Activated naive CD4-positive, alpha-beta T cell treated with anti-CD3 and anti-CD28 coated beads, Interleukin-2, amount 50 U/mL, for 16 hours (primary cell): ENCODE results near the gene GRIK1.

Source experiments
- DNase-seq: peaks from one replicate; pipeline ENCODE4 v3.0.0-alpha.2; 2020

Gene GRIK1

GRCh38 chr21:29583424-29583924, 356.3 kb downstream of the GRIK1 start:
- DNase-seq, result no peak

GRCh38 chr21:29582855-29583254, 356.9 kb downstream of the GRIK1 start:
- DNase-seq, result no peak

GRCh38 chr21:29581393-29581792, 358.4 kb downstream of the GRIK1 start:
- DNase-seq, result no peak

- no peak for DNase-seq
These were observed 359.0 kb downstream of the GRIK1 start for GRCh38 chr21:29580732-29581285.

- no peak for DNase-seq
These were observed 361.5 kb downstream of the GRIK1 start for GRCh38 chr21:29578306-29578705.

- DNase-seq, result no peak
These were observed 367.8 kb downstream of the GRIK1 start for GRCh38 chr21:29571949-29572348.

GRCh38 chr21:29568020-29568697, 371.6 kb downstream of the GRIK1 start:
- DNase-seq, result no peak

- DNase-seq, result no peak
These were observed 381.7 kb downstream of the GRIK1 start for GRCh38 chr21:29557931-29558725.

GRCh38 chr21:29557200-29557599, 382.6 kb downstream of the GRIK1 start:
- DNase-seq, result no peak

- no peak for DNase-seq
These were observed 384.2 kb downstream of the GRIK1 start for GRCh38 chr21:29555601-29556000.

- DNase-seq, result no peak
These were observed 389.6 kb downstream of the GRIK1 start for GRCh38 chr21:29550205-29550604.

GRCh38 chr21:29549614-29550013, 390.2 kb downstream of the GRIK1 start:
- no peak for DNase-seq

GRCh38 chr21:29547998-29548397, 391.8 kb downstream of the GRIK1 start:
- DNase-seq, result no peak

GRCh38 chr21:29546071-29546470, 393.7 kb downstream of the GRIK1 start:
- DNase-seq, result no peak

- no peak for DNase-seq
These were observed 399.5 kb downstream of the GRIK1 start for GRCh38 chr21:29540289-29540688.

- no peak for DNase-seq
These were observed 401.7 kb downstream of the GRIK1 start for GRCh38 chr21:29538115-29538514.

GRCh38 chr21:29534448-29534847, 405.3 kb downstream of the GRIK1 start:
- DNase-seq, result no peak

GRCh38 chr21:29529139-29529538, 410.7 kb downstream of the GRIK1 start:
- no peak for DNase-seq

GRCh38 chr21:29526545-29526944, 413.3 kb downstream of the GRIK1 start:
- DNase-seq, result no peak

- no peak for DNase-seq
These were observed 415.7 kb downstream of the GRIK1 start for GRCh38 chr21:29524055-29524454.

GRCh38 chr21:29523646-29524045, 416.1 kb downstream of the GRIK1 start:
- no peak for DNase-seq

GRCh38 chr21:29521872-29522271, 417.9 kb downstream of the GRIK1 start:
- DNase-seq, result no peak

GRCh38 chr21:29520171-29520570, 419.6 kb downstream of the GRIK1 start:
- no peak for DNase-seq

- no peak for DNase-seq
These were observed 425.0 kb downstream of the GRIK1 start for GRCh38 chr21:29514652-29515247.
